Measurements from ENCODE around the gene LRCH1.
A peak's percentile ranks its signal among the peaks of the same experiment; 100 is the strongest.

Gene LRCH1

DNA sequence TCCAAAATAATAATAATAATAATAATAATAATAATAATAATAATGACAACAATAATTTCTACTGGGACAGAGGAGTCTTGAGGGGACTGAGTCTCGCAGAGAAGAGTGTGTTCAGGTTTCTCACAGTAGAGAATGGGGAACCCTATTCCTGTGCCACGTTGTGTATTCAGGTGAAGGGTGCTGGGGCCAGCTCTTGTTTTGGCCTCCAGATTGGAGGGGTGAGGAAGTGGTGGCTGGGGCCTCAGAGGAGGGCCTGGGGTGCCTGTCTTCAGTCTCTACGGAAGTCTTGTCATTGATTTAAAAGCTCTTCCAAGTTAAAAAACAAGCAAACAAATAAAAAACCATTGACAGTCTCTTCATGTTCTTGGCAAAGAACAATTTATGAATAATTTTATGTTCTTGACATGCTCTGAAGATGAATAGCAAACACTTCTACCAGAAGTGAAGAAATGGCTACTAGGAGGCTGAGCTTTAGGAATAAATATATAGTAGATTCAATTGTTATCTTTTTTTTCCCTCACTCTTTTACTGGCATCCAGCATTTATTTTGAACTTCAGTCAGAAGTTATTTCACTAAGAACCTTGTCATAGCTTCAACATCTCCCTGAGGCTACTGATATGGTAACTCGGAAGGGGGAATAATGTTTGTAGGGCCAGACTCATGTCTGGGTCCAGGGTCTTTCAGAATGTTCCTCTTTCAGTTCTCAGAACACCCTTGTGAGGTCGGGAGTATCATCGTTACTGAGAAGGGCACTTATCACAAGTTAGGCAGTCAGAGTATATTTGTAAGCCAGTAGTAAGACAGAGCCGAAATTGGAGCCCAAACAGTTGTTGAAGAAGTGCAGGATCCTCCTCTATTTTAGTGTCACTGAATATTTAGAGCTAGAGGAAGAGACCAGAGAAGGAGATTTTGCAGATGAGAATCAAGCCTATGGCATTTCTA, 13.1 kb downstream of the LRCH1 start:
- DNase-seq, result no peak

DNA sequence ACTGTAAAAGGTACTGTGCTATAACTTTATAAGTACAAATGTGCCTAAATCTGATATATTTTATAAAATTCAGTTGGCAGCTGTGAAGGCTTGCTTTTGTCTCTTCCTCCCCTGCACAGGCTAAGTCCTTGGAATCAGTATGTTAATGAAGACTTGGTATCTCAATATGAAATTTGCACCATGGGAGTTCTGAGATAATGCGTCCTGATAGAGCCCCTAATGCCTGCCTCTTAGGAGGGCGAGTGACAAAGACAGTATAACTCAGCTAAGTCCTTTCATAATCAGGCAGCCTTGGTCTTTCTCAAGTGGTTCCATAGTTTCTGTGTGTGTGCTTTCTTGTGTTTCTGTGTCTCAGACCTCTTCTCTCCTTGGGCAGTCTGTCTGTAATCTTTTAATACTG, 14.7 kb downstream of the LRCH1 start:
- no peak for DNase-seq

DNA sequence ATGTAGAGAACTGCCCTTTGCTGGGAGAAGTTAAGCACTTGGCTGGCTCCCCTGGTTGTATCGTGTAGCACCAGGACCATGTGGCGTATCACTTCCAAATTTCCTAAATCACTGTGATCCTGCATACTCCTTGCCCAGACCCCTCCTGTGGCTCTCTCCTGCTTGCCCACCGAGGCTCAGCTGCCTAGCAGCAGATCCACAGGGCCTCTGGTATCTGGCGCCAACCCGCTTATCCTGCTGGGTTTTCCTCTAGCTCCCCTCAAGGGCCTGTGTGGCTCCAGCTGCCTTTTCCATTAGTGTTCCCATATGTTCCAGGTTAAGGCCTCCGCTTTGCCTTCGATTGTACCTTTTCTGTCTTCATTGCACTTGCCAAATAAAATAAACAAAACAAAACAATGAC, 16.5 kb downstream of the LRCH1 start:
- DNase-seq, result no peak

DNA sequence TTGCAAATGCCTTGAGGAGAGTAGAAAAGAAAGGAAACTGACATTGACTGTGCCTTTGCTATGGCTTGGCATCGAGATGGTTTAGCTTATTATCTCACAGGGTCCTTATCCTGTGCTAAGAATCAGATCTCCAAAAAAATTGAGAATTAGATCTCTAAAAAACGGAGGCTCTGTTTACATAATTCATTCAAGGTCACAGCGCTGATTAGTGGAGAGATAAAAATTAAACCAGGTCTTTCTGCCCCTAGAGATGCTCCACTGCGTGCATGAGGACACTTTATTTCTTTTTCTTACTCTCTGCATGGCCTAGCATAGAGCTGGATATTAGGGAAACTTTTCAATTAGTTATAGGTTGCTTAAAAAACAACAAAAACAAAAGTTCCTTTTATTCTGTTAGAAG, 17.3 kb downstream of the LRCH1 start:
- no peak for DNase-seq

DNA sequence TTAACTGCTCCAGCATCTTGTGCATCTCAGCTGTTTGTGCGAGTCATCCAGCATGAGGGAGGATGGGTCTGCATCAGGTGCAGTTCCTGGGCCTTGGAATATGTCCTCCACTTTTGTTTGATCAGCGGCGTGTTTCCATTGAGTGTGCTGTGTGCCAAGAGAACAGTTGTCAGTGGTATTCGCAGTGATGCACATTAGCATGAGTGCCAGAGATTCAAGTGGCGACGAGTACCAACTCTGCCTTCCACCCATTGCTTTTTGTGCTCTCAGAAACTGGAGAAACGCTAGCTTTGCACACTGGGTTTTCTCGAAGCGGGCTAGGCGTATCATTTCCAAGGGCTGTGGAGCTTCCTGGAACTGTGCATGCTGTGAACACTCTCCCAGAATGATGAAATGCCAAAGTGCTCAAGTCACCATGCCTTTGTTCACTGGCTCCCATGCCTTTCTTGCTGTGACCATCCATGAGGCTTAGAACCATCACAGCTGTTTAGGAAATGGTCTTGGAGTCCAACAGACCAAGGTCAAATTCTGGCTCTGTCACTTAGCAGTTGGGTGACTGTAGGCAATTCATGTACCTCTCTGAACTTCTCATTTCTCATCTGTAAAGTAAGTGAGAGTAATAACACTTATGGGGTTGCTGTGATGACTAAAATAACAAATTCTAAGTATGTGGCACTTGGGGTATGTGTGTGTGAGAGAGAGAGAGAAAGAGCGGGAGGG, 18.4 kb downstream of the LRCH1 start:
- DNase-seq, result peak; percentile 70

DNA sequence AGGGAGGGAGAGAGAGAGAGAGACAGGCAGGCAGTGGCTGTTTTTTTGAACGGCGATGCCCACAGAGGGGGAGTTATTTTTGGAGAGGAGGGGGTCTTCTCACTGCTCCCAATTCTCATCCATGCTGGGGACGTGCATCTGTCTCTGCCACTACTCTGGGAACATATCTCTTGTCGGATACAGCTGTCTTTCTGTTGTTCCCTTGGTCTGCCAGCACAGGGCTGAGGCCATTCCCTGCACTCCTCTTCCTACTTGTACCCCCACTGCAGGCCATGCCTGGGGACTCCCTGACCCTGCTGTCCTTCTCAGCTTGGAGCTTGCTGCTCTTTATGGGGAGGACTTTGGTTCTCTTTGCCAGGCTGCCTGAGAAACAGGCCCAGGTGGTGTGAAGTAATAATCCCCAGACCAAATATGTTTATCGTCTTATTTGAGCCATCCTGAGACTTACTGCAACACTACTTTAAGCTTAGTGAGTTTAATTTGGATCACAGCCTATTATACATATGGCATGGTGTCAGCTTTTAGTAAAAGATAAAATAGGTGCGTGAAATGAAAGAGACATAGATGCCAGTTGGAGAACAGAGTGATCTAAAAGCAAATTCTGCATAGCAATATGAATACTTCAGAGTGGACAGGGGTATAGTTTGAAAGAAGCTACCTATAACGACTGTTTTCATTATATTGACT, 19.1 kb downstream of the LRCH1 start:
- no peak for DNase-seq

DNA sequence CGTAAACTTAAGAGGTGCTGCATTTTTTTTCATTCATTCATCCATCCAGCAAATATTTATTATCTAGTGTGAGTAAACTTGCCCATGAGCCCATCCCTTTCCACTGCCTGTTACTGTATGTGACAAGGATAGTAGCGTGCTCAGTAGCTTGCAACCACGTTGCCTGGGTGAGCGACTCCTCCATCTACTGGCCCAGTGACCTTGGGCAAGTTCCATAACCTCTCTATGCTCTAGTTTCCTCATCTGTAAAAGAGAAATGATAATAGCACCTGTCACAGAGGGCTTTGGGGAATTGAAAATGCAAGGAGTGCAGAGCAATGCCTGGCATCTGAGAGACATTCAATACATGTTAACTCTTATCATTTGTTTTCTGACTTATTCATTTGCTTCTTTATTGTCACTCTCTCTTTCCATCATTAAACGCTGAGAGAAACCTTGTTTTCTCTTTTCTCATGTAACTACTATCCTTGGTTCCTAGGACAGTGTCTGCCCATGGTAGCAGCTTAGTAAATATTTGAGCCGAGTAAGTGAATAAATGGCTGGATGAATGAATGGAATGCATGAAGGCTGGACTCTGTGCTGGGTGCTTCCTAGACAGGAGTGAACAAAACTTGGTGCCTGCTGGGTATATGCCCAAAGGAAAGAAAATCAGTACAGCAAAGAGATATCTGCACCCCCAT, 19.9 kb downstream of the LRCH1 start:
- no peak for DNase-seq

GRCh38 chr13:46575301-46575771, 22.4 kb downstream of the LRCH1 start:
- DNase-seq, result no peak

- no peak for DNase-seq
Observed at GRCh38 chr13:46575818-46576221, 22.9 kb downstream of the LRCH1 start.

DNA sequence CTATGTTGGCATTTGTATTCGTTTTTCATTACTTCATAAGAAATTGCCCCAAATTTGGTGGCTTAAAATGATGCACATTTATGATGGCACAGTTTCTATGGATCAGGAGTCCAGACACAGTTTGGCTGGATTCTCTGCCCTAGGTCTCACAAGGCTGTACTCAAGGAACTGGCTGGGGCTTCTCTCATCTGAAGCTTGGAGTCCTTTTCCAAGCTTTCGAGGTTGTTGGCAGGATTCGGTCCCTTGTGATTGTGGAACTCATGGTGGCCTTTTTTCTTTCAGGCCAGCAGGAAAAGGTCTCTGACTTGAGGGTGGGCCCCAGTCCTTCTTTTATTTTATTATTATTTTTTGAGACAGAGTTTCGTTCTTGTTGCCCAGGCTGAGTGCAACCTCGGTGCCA, 23.8 kb downstream of the LRCH1 start:
- no peak for DNase-seq

GRCh38 chr13:46577696-46578589, 25.0 kb downstream of the LRCH1 start:
- no peak for DNase-seq

DNA sequence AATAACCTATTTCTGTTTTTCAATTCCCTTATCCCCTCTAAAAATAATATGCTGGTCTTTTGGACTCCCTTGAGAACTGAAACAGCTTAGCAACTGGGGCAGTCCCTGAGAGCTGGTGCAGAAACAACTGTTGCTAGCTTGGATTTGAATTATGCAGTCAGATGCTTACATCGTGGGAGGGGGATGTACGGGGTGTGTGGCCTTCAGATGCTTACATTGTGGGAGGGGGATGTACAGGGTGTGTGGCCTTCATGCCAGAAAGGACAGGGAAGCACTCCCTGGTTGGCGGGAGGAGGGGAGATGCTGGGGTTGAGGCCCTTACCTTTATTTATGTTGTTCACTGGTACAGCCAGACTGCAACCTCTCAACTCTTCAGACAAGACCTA, 25.6 kb downstream of the LRCH1 start:
- DNase-seq, result no peak

GRCh38 chr13:46580362-46580839, 27.4 kb downstream of the LRCH1 start:
- no peak for DNase-seq

DNA sequence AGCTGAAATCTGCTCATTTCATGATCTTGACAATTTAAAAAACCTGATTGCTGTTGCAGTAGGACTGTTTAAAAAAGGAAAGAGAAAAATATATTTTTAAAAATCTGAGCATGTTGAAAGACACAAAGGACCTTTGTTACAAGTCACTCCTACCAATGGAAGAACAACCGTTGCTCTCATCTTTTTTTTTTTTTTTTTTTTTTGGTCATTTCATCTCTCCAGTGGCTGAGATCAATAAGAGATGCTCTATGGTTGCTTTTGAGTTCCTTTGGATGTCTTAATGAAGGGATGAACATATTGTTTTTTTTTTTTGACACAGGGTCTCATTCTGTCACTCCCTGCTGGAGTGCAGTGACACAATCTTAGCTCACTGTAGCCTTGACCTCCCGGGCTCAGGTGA, 29.2 kb downstream of the LRCH1 start:
- no peak for DNase-seq

GRCh38 chr13:46586751-46587514, 34.0 kb downstream of the LRCH1 start:
- DNase-seq, result no peak

GRCh38 chr13:46587807-46588418, 34.9 kb downstream of the LRCH1 start:
- no peak for DNase-seq

DNA sequence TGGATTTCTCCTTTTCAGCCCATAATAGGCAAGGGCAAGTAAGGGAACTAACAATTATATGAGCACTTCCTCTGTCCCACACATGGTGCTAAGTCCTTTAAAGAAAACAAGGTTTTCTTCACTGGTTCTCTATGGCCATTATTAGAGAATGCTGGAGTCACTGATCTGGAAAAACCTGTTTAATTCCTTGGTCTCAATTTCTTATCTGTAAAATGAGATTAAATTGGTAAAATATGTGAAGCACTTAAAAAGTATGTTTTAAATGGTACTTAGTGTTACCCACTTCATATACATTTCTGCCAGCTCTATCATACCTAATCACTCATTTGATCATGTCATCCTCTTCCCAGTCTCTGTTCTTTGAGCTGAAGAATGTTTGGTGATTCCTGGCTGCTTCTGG, 39.4 kb downstream of the LRCH1 start:
- DNase-seq, result no peak

GRCh38 chr13:46593398-46593797, 40.4 kb downstream of the LRCH1 start:
- no peak for DNase-seq

DNA sequence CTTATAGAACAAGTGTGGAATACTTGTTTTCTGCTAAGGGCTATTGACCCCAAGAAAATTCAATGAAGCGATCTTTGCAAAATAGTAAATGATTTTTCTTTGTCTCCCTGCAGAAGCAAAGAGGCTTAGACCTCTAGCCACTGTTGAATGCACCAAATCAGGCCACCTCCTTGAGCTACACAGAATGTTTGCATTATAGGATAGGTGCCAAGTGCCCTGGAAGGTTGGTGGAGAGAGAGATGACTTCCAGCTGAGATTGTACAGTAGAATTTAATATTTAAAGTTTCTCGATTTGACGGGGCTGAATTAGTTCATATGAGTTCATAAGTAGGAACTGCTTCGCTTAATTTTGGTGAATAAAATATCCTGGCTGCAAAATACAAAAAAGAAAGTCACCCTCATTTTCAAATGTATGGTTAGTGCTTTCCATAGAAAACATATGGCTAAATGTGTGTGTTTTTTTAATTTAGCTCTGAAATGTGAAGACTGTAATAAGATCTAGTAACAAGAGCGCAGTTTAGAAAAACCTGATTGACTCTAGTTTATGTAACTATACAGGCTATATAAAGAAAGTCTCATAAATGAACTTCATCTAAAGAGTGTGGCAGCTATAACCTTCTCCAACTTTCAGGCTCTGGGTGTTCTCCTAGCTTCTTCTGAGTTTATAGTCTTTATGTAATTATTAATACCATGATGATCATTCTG, 41.6 kb downstream of the LRCH1 start:
- no peak for DNase-seq
